Measurements from ENCODE around the gene SCAPER.

SCAPER gene

GRCh38 chr15:76588811-76589747, 316.1 kb downstream of the SCAPER start:
- Histone ChIP-seq H3K4me1 (ENCODE audit: insufficient read depth, low read length) (no peaks in the 10 kb centered on the region), H3K27ac (ENCODE audit: low read depth, low read length) (no peak overlapping the region), H3K9ac (ENCODE audit: low read length) (no peak overlapping the region)

GRCh38 chr15:76585576-76585897, 319.6 kb downstream of the SCAPER start:
- no peak overlapping the region for H3K9ac ChIP-seq (ENCODE audit: low read length)
- no peaks in the 10 kb centered on the region for H3K4me1 ChIP-seq (ENCODE audit: insufficient read depth, low read length)
- no peak overlapping the region for H3K4me3 ChIP-seq (ENCODE audit: low read depth in 1 of 2, low read length in 2 of 2)
- peaks cover 6% of the 10 kb centered on the region for H3K36me3 ChIP-seq (ENCODE audit: insufficient read depth, low read length)
- H3K9me3 ChIP-seq (ENCODE audit: low read length): peaks cover 5% of the 10 kb centered on the region
- H3K27ac ChIP-seq (ENCODE audit: low read depth, low read length): no peak overlapping the region
- no peaks in the 10 kb centered on the region for H3K27me3 ChIP-seq (ENCODE audit: control insufficient read depth in 1 of 2, insufficient read depth in 2 of 2, low read length in 2 of 2)

More at GRCh38 chr15:76588811-76589747, 316.1 kb downstream of the SCAPER start:
- Histone ChIP-seq H3K4me3 (ENCODE audit: low read depth in 1 of 2, low read length in 2 of 2) (no peak overlapping the region), H3K36me3 (ENCODE audit: insufficient read depth, low read length) (peaks cover 6% of the 10 kb centered on the region), H3K27me3 (ENCODE audit: control insufficient read depth in 1 of 2, insufficient read depth in 2 of 2, low read length in 2 of 2) (no peaks in the 10 kb centered on the region), H3K9me3 (ENCODE audit: low read length) (no peaks in the 10 kb centered on the region)

GRCh38 chr15:76584868-76585575, 320.1 kb downstream of the SCAPER start:
- H3K4me1 ChIP-seq (ENCODE audit: insufficient read depth, low read length): no peaks in the 10 kb centered on the region
- H3K4me3 ChIP-seq (ENCODE audit: low read depth in 1 of 2, low read length in 2 of 2): no peak overlapping the region
- no peaks in the 10 kb centered on the region for H3K27me3 ChIP-seq (ENCODE audit: control insufficient read depth in 1 of 2, insufficient read depth in 2 of 2, low read length in 2 of 2)
- peaks cover 5% of the 10 kb centered on the region for H3K9me3 ChIP-seq (ENCODE audit: low read length)
- H3K27ac ChIP-seq (ENCODE audit: low read depth, low read length): no peak overlapping the region
- peaks cover 6% of the 10 kb centered on the region for H3K36me3 ChIP-seq (ENCODE audit: insufficient read depth, low read length)
- H3K9ac ChIP-seq (ENCODE audit: low read length): no peak overlapping the region

DNA sequence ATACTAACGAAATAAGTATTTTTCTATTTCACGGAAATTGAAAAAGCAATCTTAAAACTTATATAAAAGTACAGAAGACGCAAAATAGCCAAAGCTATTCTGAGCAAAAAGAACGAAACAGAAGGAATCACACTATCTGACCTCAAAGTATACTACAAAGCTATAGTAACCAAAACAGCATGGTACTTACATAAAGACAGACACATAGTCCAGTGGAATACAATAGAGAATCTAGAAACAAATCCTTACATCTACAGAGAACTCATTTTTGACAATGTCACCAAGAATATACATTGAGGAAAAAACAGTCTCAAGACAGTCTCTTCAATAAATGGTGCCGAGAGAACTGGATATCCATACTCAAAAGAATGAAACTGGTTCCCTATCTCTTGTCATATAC, 322.6 kb downstream of the SCAPER start:
- no peak overlapping the region for H3K4me3 ChIP-seq (ENCODE audit: low read depth in 1 of 2, low read length in 2 of 2)
- peaks cover under 1% of the 10 kb centered on the region for H3K4me1 ChIP-seq (ENCODE audit: insufficient read depth, low read length)
- no peaks in the 10 kb centered on the region for H3K27me3 ChIP-seq (ENCODE audit: control insufficient read depth in 1 of 2, insufficient read depth in 2 of 2, low read length in 2 of 2)
- no peaks in the 10 kb centered on the region for H3K36me3 ChIP-seq (ENCODE audit: insufficient read depth, low read length)
- H3K9ac ChIP-seq (ENCODE audit: low read length): no peak overlapping the region
- H3K27ac ChIP-seq (ENCODE audit: low read depth, low read length): no peak overlapping the region
- H3K9me3 ChIP-seq (ENCODE audit: low read length): peaks cover 5% of the 10 kb centered on the region

GRCh38 chr15:76577879-76578512, 327.1 kb downstream of the SCAPER start:
- Histone ChIP-seq H3K9ac (ENCODE audit: low read length) (no peak overlapping the region), H3K4me1 (ENCODE audit: insufficient read depth, low read length) (peaks cover 13% of the 10 kb centered on the region), H3K4me3 (ENCODE audit: low read depth in 1 of 2, low read length in 2 of 2) (no peak overlapping the region), H3K9me3 (ENCODE audit: low read length) (peaks cover 5% of the 10 kb centered on the region), H3K27me3 (ENCODE audit: control insufficient read depth in 1 of 2, insufficient read depth in 2 of 2, low read length in 2 of 2) (no peaks in the 10 kb centered on the region), H3K36me3 (ENCODE audit: insufficient read depth, low read length) (no peaks in the 10 kb centered on the region), H3K27ac (ENCODE audit: low read depth, low read length) (no peak overlapping the region)

- H3K4me3 ChIP-seq (ENCODE audit: low read depth in 1 of 2, low read length in 2 of 2): no peak overlapping the region
Measured at GRCh38 chr15:76576523-76577279, 328.4 kb downstream of the SCAPER start.

DNA sequence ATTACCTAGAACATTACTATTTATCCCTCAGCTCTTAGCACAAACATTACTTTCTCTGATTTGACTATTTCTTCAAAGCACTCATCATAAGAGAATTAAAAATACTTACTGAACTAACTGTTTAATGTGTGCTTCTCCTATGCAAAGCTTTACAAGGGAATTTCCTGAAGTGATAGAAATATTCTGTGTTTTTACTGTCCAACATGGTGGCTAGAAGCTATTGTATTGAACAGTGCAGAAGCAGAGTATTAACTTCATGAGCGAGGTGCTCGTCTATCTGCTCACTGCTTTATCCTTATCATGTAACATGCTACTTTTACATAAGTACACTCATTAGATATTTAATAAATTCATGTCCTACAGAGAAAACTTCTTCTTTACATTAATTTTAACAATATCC, 329.5 kb downstream of the SCAPER start:
- Histone ChIP-seq H3K4me3 (ENCODE audit: low read depth in 1 of 2, low read length in 2 of 2) (no peak overlapping the region), H3K27ac (ENCODE audit: low read depth, low read length) (no peak overlapping the region), H3K9ac (ENCODE audit: low read length) (no peak overlapping the region), H3K9me3 (ENCODE audit: low read length) (no peaks in the 10 kb centered on the region), H3K4me1 (ENCODE audit: insufficient read depth, low read length) (peaks cover 13% of the 10 kb centered on the region), H3K36me3 (ENCODE audit: insufficient read depth, low read length) (no peaks in the 10 kb centered on the region), H3K27me3 (ENCODE audit: control insufficient read depth in 1 of 2, insufficient read depth in 2 of 2, low read length in 2 of 2) (no peaks in the 10 kb centered on the region)

More at GRCh38 chr15:76576523-76577279, 328.4 kb downstream of the SCAPER start:
- Histone ChIP-seq H3K9ac (ENCODE audit: low read length) (no peak overlapping the region), H3K9me3 (ENCODE audit: low read length) (no peaks in the 10 kb centered on the region), H3K27me3 (ENCODE audit: control insufficient read depth in 1 of 2, insufficient read depth in 2 of 2, low read length in 2 of 2) (no peaks in the 10 kb centered on the region), H3K27ac (ENCODE audit: low read depth, low read length) (no peak overlapping the region), H3K4me1 (ENCODE audit: insufficient read depth, low read length) (peaks cover 13% of the 10 kb centered on the region), H3K36me3 (ENCODE audit: insufficient read depth, low read length) (no peaks in the 10 kb centered on the region)

- no peak overlapping the region for H3K4me3 ChIP-seq (ENCODE audit: low read depth in 1 of 2, low read length in 2 of 2)
- H3K4me1 ChIP-seq (ENCODE audit: insufficient read depth, low read length): peaks cover 13% of the 10 kb centered on the region
- H3K27me3 ChIP-seq (ENCODE audit: control insufficient read depth in 1 of 2, insufficient read depth in 2 of 2, low read length in 2 of 2): no peaks in the 10 kb centered on the region
- no peaks in the 10 kb centered on the region for H3K36me3 ChIP-seq (ENCODE audit: insufficient read depth, low read length)
- H3K9me3 ChIP-seq (ENCODE audit: low read length): no peaks in the 10 kb centered on the region
- H3K9ac ChIP-seq (ENCODE audit: low read length): no peak overlapping the region
- no peak overlapping the region for H3K27ac ChIP-seq (ENCODE audit: low read depth, low read length)
Measured at GRCh38 chr15:76575274-76575673, 329.9 kb downstream of the SCAPER start.

- Histone ChIP-seq H3K9me3 (ENCODE audit: low read length) (no peaks in the 10 kb centered on the region), H3K4me1 (ENCODE audit: insufficient read depth, low read length) (peaks cover 13% of the 10 kb centered on the region)
Measured at GRCh38 chr15:76572983-76573314, 332.2 kb downstream of the SCAPER start.

GRCh38 chr15:76566276-76566675, 338.9 kb downstream of the SCAPER start:
- H3K4me1 ChIP-seq (ENCODE audit: insufficient read depth, low read length): no peaks in the 10 kb centered on the region
- H3K4me3 ChIP-seq (ENCODE audit: low read depth in 1 of 2, low read length in 2 of 2): no peak overlapping the region
- H3K9ac ChIP-seq (ENCODE audit: low read length): no peak overlapping the region
- H3K27ac ChIP-seq (ENCODE audit: low read depth, low read length): no peak overlapping the region
- no peaks in the 10 kb centered on the region for H3K27me3 ChIP-seq (ENCODE audit: control insufficient read depth in 1 of 2, insufficient read depth in 2 of 2, low read length in 2 of 2)
- H3K9me3 ChIP-seq (ENCODE audit: low read length): no peaks in the 10 kb centered on the region
- no peaks in the 10 kb centered on the region for H3K36me3 ChIP-seq (ENCODE audit: insufficient read depth, low read length)

More at GRCh38 chr15:76572983-76573314, 332.2 kb downstream of the SCAPER start:
- Histone ChIP-seq H3K36me3 (ENCODE audit: insufficient read depth, low read length) (no peaks in the 10 kb centered on the region), H3K4me3 (ENCODE audit: low read depth in 1 of 2, low read length in 2 of 2) (no peak overlapping the region), H3K27me3 (ENCODE audit: control insufficient read depth in 1 of 2, insufficient read depth in 2 of 2, low read length in 2 of 2) (no peaks in the 10 kb centered on the region), H3K9ac (ENCODE audit: low read length) (no peak overlapping the region), H3K27ac (ENCODE audit: low read depth, low read length) (no peak overlapping the region)

DNA sequence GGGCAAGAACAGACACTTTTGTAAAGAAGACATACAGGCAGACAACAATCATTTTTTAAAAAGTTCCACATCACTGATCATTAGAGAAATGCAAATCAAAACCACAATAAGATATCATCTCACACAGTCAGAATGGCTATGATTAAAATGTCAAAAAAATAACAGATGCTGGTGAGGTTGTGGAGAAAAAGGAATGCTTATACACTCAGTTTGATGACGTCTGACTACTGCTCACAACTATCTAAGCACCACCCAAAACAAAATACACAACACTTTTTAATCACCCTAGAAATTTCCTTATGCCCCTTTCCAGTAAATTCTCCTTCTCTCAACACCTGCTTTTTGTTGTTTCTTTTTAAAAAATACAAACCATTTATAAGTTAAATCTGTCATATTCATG, 339.8 kb downstream of the SCAPER start:
- H3K36me3 ChIP-seq (ENCODE audit: insufficient read depth, low read length): no peaks in the 10 kb centered on the region
- no peak overlapping the region for H3K27ac ChIP-seq (ENCODE audit: low read depth, low read length)
- no peaks in the 10 kb centered on the region for H3K27me3 ChIP-seq (ENCODE audit: control insufficient read depth in 1 of 2, insufficient read depth in 2 of 2, low read length in 2 of 2)
- H3K9ac ChIP-seq (ENCODE audit: low read length): no peak overlapping the region
- H3K4me1 ChIP-seq (ENCODE audit: insufficient read depth, low read length): no peaks in the 10 kb centered on the region
- H3K9me3 ChIP-seq (ENCODE audit: low read length): no peaks in the 10 kb centered on the region
- H3K4me3 ChIP-seq (ENCODE audit: low read depth in 1 of 2, low read length in 2 of 2): no peak overlapping the region

All from muscle layer of colon (tissue), 2 donors.